Left lobe of liver (tissue), 2 donors: ENCODE data around the gene OR7G1. TPM values are rescaled to one million over a fixed set of nuclear protein-coding genes. Genes with fewer than 3 reads are reported as not detected.
A peak's percentile ranks its signal among the peaks of the same experiment; 100 is the strongest.

Experiments
- ATAC-seq: fragments of 200-7000 bp; cut with Tn5 transposase; one replicate; pipeline ENCODE4 v1.9.1; 2020; ENCODE audit warnings: mild to moderate bottlenecking, moderate library complexity
- DNase-seq: peaks from one replicate; pipeline ENCODE4 v3.0.0-alpha.2; 2020; ENCODE audit warnings: low spot score
- total RNA-seq: library from RNA; stranded (reverse); gene quantifications from one replicate; pipeline ENCODE4 v1.2.1, GENCODE V29; 2021
- donor health status: DM: no; HTN: no; CAD: no; lungs with moderate emphysema.
- donor health status: DM: no; HTN: yes; CAD: no.

OR7G1 gene
- total RNA-seq: not detected

- ATAC-seq: no peak
- no peak for DNase-seq
These were observed at the start of gene OR7G1 for GRCh38 chr19:9115307-9115813. Gene OR7G1, minus strand, starts transcription at chr19:9115763. Its CDS starts 0 bp downstream, at chr19:9115763.

GRCh38 chr19:9165261-9165660 lies 49.7 kb upstream of the OR7G1 start:
- ATAC-seq (no peak), DNase-seq (no peak)

GRCh38 chr19:9161427-9161826 lies 45.9 kb upstream of the OR7G1 start:
- ATAC-seq (no peak), DNase-seq (no peak)

- ATAC-seq (no peak), DNase-seq (no peak)
These were observed 44.3 kb upstream of the OR7G1 start for GRCh38 chr19:9159891-9160290.

- DNase-seq: no peak
- no peak for ATAC-seq
These were observed 40.7 kb upstream of the OR7G1 start for GRCh38 chr19:9156304-9156703.

GRCh38 chr19:9155591-9155990 lies 40.0 kb upstream of the OR7G1 start:
- no peak for DNase-seq
- ATAC-seq: no peak

GRCh38 chr19:9151367-9151766 lies 35.8 kb upstream of the OR7G1 start:
- no peak for ATAC-seq
- DNase-seq: no peak

- DNase-seq (no peak), ATAC-seq (no peak)
These were observed 35.1 kb upstream of the OR7G1 start for GRCh38 chr19:9150650-9151049.

GRCh38 chr19:9149997-9150396 lies 34.4 kb upstream of the OR7G1 start:
- no peak for ATAC-seq
- no peak for DNase-seq

GRCh38 chr19:9148697-9149096 lies 33.1 kb upstream of the OR7G1 start:
- DNase-seq: no peak
- no peak for ATAC-seq

GRCh38 chr19:9146882-9147281 lies 31.3 kb upstream of the OR7G1 start:
- DNase-seq (no peak), ATAC-seq (no peak)

- DNase-seq: no peak
- no peak for ATAC-seq
These were observed 29.4 kb upstream of the OR7G1 start for GRCh38 chr19:9144920-9145319.

- ATAC-seq (peak; percentile 96), DNase-seq (peak; percentile 92)
These were observed 24.8 kb upstream of the OR7G1 start, which contains the start of gene ZNF317 for GRCh38 chr19:9140159-9140874. Gene ZNF317, plus strand, starts transcription at chr19:9140397. Its CDS starts 15,620 bp downstream, at chr19:9156017.

GRCh38 chr19:9139609-9140158 lies 24.1 kb upstream of the OR7G1 start:
- no peak for DNase-seq
- ATAC-seq: peak; percentile 4

GRCh38 chr19:9132422-9132821 lies 16.9 kb upstream of the OR7G1 start:
- ATAC-seq (no peak), DNase-seq (no peak)

- ATAC-seq: no peak
- no peak for DNase-seq
These were observed 15.4 kb upstream of the OR7G1 start for GRCh38 chr19:9130965-9131364.

GRCh38 chr19:9128171-9128570 lies 12.6 kb upstream of the OR7G1 start:
- DNase-seq: no peak
- no peak for ATAC-seq

GRCh38 chr19:9126900-9127405 lies 11.4 kb upstream of the OR7G1 start, which contains the start of gene OR7G3:
Gene OR7G3, minus strand, starts transcription at chr19:9126950. Its CDS starts 0 bp downstream, at chr19:9126950.
- no peak for DNase-seq
- ATAC-seq: no peak

- no peak for DNase-seq
- no peak for ATAC-seq
These were observed 984 bp upstream of the OR7G1 start for GRCh38 chr19:9116547-9116946.

- DNase-seq (no peak), ATAC-seq (no peak)
These were observed 5.6 kb downstream of the OR7G1 start for GRCh38 chr19:9109959-9110358.

- DNase-seq: no peak
- no peak for ATAC-seq
These were observed 8.2 kb downstream of the OR7G1 start, which contains the start of gene OR7G2 for GRCh38 chr19:9107375-9107774. Gene OR7G2, minus strand, starts transcription at chr19:9107475. Its CDS starts 4,232 bp downstream, at chr19:9103243.

- no peak for ATAC-seq
- DNase-seq: no peak
These were observed 28.8 kb downstream of the OR7G1 start, which contains the start of gene OR1M1 for GRCh38 chr19:9086761-9087160. Gene OR1M1, plus strand, starts transcription at chr19:9087061. Its CDS starts 6,184 bp downstream, at chr19:9093245.
